Psoas muscle (tissue), 8 donors: ENCODE data around the gene PCDHGA2. TPM values are rescaled to one million over a fixed set of nuclear protein-coding genes. Genes with fewer than 3 reads are reported as not detected.
"Not testable (repeated sequence)": the region's sequence is repeated elsewhere in the genome, so short reads cannot be mapped to it uniquely, and the experiment has no call there.

Experiments
- ATAC-seq, 4 donors: fragments of 200-7000 bp; cut with Tn5 transposase; one replicate each; pipeline ENCODE4 v1.9.1; 2020; ENCODE audit warnings: moderate library complexity in 3 of 4, mild to moderate bottlenecking in 2 of 4
- DNase-seq, 2 donors: peaks; one replicate each; pipeline ENCODE4 v3.0.0-alpha.2; 2020
- H3K27ac ChIP-seq: fragments of 200-600 bp; one replicate; pipeline ENCODE4 v1.8.0; 2022
- H3K27me3 ChIP-seq, 3 donors: fragments of 200-600 bp in 1 of 3; one replicate each; pipeline versions ENCODE4 v1.6.1 to v1.8.0; 2013 to 2022; ENCODE audit warnings: low read length in 2 of 3, mild to moderate bottlenecking in 2 of 3, moderate library complexity in 1 of 3; ENCODE audit not compliant: insufficient read depth in 3 of 3
- H3K36me3 ChIP-seq, 2 donors: fragments of 200-600 bp in 1 of 2; one replicate each; pipeline versions ENCODE4 v1.6.1 to v1.8.0; 2013 to 2022; ENCODE audit warnings: low read depth in 1 of 2, mild to moderate bottlenecking in 1 of 2, moderate library complexity in 1 of 2; ENCODE audit not compliant: insufficient read depth in 1 of 2
- H3K4me1 ChIP-seq: fragments of 200-600 bp; one replicate; pipeline ENCODE4 v1.8.0; 2022
- H3K4me3 ChIP-seq: fragments of 200-600 bp; one replicate; pipeline ENCODE4 v1.8.0; 2022; ENCODE audit warnings: mild to moderate bottlenecking
- H3K9me3 ChIP-seq: fragments of 200-600 bp; one replicate; pipeline ENCODE4 v1.8.0; 2022
- CTCF ChIP-seq: fragments of 200-600 bp; IDR thresholded peaks from one replicate; pipeline ENCODE4 v1.8.0; 2022; ENCODE audit warnings: antibody characterized with exemption
- WGBS, 3 donors: extraction: QIAGEN DNeasy Blood & Tissue Kit; methylation state at CpG; one replicate each; pipeline versions ENCODE4 v1.1.6 to v1.1.7; 2013; 5-methylcytosine and 5-hydroxymethylcytosine counted together
- intact Hi-C, 2 donors: fragments of 100-400 bp; cut with DNase I; formaldehyde crosslinking; loops; one replicate each; pipeline versions ENCODE4 v1.11.0 to v1.14.2; 2022
- polyA plus RNA-seq, 3 donors: library from polyadenylated mRNA; stranded (reverse); fragments of 200-250 nt; gene quantifications; one replicate each; pipeline ENCODE4 v1.2.3, GENCODE V29; 2013
- total RNA-seq, 4 donors: library from RNA; stranded (reverse); fragmentation: NEBNext Ultra II Directional in 2 of 4; extraction: Animal tissue kit (Norgen Biotek cat#: 25700) in 2 of 4; gene quantifications; one replicate each; pipeline versions ENCODE4 v1.2.1 to v1.2.4, GENCODE V29; 2021 to 2023
- donor health status: healthy with polysubstance abuse.
- donor health status: DM: no; HTN: no; CAD: no; lungs with moderate emphysema.
- donor health status: Bipolar disorder and iron deficiency.
- donor health status: healthy.
- donor health status: DM: yes; HTN: yes; CAD: no.
- donor health status: DM: no; HTN: no; CAD: no.
- donor health status: DM: no; HTN: no; CAD: no.
- donor health status: DM: yes; HTN: yes; CAD: no.

The PCDHGA2 gene
- total and polyA plus RNA-seq, 7 donors: 0.22 to 1.8 (median 1.2) TPM

GRCh38 chr5:141382469-141383294, 44.1 kb downstream of the PCDHGA2 start, which contains the start of gene PCDHGA7:
Gene PCDHGA7 (plus strand): TSS chr5:141382742. CDS start chr5:141382900, 158 bp downstream.
- ATAC-seq (peak in 3 of 4 donors; percentile 49 to 77 (median 72)), DNase-seq (no peak)
- H3K9me3 ChIP-seq: no peaks in the 10 kb centered on the region
- H3K4me3 ChIP-seq: peak within 1 kb of the TSS; percentile 58
- peak; percentile 35 for TF ChIP-seq CTCF
- H3K4me1 ChIP-seq: no peaks in the 10 kb centered on the region
- no peak within 1 kb of the TSS for H3K27ac ChIP-seq
- intact Hi-C loops: no loop called here
- 18 to 22% (median 20%) methylated on average over 37 of the region's 37 CpGs for WGBS, 3 donors
- H3K36me3 ChIP-seq: no peaks in the 10 kb centered on the region
- peaks cover 0 to 28% (median 2%) of the 10 kb centered on the region in 3 donors for H3K27me3 ChIP-seq

GRCh38 chr5:141383345-141383744, 44.8 kb downstream of the PCDHGA2 start:
- Histone ChIP-seq H3K27ac (no peak overlapping the region), H3K36me3 (no peaks in the 10 kb centered on the region), H3K4me3 (peak overlapping the region; percentile 58), H3K9me3 (no peaks in the 10 kb centered on the region), H3K27me3 (peaks cover 0 to 29% (median 2%) of the 10 kb centered on the region in 3 donors), H3K4me1 (no peaks in the 10 kb centered on the region)
- DNase-seq: no peak
- intact Hi-C loops: no loop called here
- WGBS, 3 donors: 38 to 47% (median 45%) methylated on average over 21 of the region's 21 CpGs
- ATAC-seq: no peak
- TF ChIP-seq CTCF: no peak

- Histone ChIP-seq H3K4me3 (no peak overlapping the region), H3K27me3 (peaks cover 0 to 38% (median 7%) of the 10 kb centered on the region in 3 donors), H3K27ac (no peak overlapping the region), H3K36me3 (no peaks in the 10 kb centered on the region), H3K9me3 (no peaks in the 10 kb centered on the region), H3K4me1 (no peaks in the 10 kb centered on the region)
- DNase-seq (no peak), ATAC-seq (no peak)
- intact Hi-C loops: no loop called here
- no peak for TF ChIP-seq CTCF
- WGBS, 3 donors: 49 to 63% (median 49%) methylated on average over 41 to 43 of the region's 43 CpGs
Measured at GRCh38 chr5:141384471-141385267, 46.1 kb downstream of the PCDHGA2 start.

GRCh38 chr5:141387557-141388311, 49.2 kb downstream of the PCDHGA2 start, which contains the start of gene PCDHGB4:
Gene PCDHGB4 (plus strand): TSS chr5:141387698. CDS start chr5:141387885, 187 bp downstream.
- peak; percentile 86 to 94 (median 90) for ATAC-seq
- peak; percentile 54 for TF ChIP-seq CTCF
- WGBS, 3 donors: 6 to 13% (median 12%) methylated on average over 20 to 21 of the region's 40 CpGs
- intact Hi-C loops, H3K36me3 ChIP-seq, H3K9me3 ChIP-seq, H3K27ac ChIP-seq, H3K4me1 ChIP-seq: not testable (repeated sequence)
- H3K27me3 ChIP-seq: peaks cover 0 to 40% (median 12%) of the 10 kb centered on the region in 3 donors
- DNase-seq: peak; percentile 40 to 73
- peak within 1 kb of the TSS; percentile 55 for H3K4me3 ChIP-seq
